Measurements from ENCODE around the gene NHSL2. TPM values are rescaled to one million over a fixed set of nuclear protein-coding genes. Genes with fewer than 3 reads are reported as not detected.

The NHSL2 gene
- total RNA-seq, 1 experiment from 2014 or later, result 0.58 TPM

DNA sequence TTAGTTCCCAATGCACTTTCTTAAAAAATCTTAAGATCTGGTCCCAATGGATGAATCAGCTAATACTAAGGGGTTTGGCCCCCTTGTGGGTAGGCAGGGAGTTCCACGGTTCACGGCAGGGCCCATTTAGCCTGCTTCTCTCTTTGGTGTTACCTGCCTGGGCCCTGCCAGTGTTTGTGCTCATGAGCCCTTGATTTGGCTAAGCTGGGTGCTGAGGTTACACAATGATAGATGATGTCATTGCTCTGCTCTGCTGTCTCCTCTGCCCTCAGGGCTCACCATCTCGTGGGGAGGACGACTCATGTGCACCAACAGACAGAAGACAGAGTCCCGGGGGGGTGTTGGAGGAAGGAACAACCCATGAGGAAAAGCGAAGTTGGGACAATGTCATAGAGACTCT, 196.7 kb downstream of the NHSL2 start:
- intact Hi-C loops (cut with micrococcal nuclease; ENCODE audit: unreplicated experiment), result no loop called here
- no peaks in the 10 kb centered on the region for H3K36me3 ChIP-seq (ENCODE audit: insufficient read depth, low read length, poor library complexity, severe bottlenecking)
- no peak overlapping the region for H3K27ac ChIP-seq (ENCODE audit: low read depth, low read length, poor library complexity, severe bottlenecking)
- DNase-seq (ENCODE audit: low spot score), result peak; percentile 30
- TF ChIP-seq, protein P1, sequence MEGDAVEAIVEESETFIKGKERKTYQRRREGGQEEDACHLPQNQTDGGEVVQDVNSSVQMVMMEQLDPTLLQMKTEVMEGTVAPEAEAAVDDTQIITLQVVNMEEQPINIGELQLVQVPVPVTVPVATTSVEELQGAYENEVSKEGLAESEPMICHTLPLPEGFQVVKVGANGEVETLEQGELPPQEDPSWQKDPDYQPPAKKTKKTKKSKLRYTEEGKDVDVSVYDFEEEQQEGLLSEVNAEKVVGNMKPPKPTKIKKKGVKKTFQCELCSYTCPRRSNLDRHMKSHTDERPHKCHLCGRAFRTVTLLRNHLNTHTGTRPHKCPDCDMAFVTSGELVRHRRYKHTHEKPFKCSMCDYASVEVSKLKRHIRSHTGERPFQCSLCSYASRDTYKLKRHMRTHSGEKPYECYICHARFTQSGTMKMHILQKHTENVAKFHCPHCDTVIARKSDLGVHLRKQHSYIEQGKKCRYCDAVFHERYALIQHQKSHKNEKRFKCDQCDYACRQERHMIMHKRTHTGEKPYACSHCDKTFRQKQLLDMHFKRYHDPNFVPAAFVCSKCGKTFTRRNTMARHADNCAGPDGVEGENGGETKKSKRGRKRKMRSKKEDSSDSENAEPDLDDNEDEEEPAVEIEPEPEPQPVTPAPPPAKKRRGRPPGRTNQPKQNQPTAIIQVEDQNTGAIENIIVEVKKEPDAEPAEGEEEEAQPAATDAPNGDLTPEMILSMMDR (conservative IDR thresholded peaks at IDR 0.05; ENCODE audit: low read depth, low read length), result no peak
- TF ChIP-seq EZH2 (IDR thresholded peaks at IDR 0.05; ENCODE audit: borderline replicate concordance, low read depth, low read length, poor library complexity, severe bottlenecking), result no peak
- no peaks in the 10 kb centered on the region for H3K4me1 ChIP-seq (ENCODE audit: insufficient read depth, low read length, poor library complexity, severe bottlenecking)
- ChIA-PET POLR2A (ENCODE audit: low non-redundant PET) (no interaction called here), CTCF (no interaction called here)
- no TSS peak for BruUV-seq (replicated peaks)
- H3K9me3 ChIP-seq (ENCODE audit: low read depth, low read length, poor library complexity, severe bottlenecking), result no peaks in the 10 kb centered on the region
- H3K27me3 ChIP-seq (replicated peaks; ENCODE audit: insufficient read depth, low read depth, low read length, poor library complexity), result peaks cover 4% of the 10 kb centered on the region
- no peak overlapping the region for H3K4me3 ChIP-seq (ENCODE audit: low read depth, low read length, poor library complexity, severe bottlenecking)

DNA sequence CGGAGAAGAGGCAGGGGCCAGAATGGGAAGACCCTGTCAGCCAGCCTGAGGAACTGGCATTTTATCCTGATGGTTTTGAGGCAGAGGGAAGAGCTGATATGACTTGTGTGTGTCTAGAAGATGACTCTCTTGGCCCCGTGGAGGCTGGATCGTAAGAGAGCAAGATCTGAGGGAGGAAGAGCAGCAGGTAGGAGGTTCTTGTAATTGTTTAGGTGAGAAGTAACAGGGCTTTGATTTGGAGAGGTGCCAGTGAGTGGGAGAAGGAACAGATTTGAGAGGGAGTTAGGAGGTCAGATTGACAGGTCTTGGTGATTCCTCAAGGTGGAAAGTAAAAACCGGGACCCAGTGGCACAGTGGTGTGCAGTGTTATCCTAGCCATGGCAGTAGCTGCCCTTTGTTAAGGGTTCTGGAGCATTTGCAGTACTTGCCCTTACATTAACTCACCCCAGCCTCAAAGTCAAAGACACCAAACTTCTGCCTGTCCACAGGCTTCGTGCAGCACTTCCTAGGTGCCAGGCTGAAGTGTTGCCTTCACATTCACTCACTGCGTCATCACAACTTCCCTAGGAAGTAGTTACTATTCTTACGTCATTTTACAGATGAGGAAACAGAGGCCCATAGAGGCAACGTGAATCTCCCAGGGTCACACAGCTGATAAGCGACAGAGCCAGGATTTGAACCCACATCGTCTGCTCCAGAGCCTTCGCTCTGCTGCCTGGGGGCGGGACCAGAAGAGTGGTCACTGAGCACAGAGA, 197.4 kb downstream of the NHSL2 start:
- TF ChIP-seq, protein P1 (conservative IDR thresholded peaks at IDR 0.05; ENCODE audit: low read depth, low read length), result no peak
- TF ChIP-seq EZH2 (IDR thresholded peaks at IDR 0.05; ENCODE audit: borderline replicate concordance, low read depth, low read length, poor library complexity, severe bottlenecking), result no peak
- H3K27me3 ChIP-seq (replicated peaks; ENCODE audit: insufficient read depth, low read depth, low read length, poor library complexity), result peaks cover 1% of the 10 kb centered on the region
- ChIA-PET POLR2A (ENCODE audit: low non-redundant PET) (no interaction called here), CTCF (no interaction called here)
- intact Hi-C loops (cut with micrococcal nuclease; ENCODE audit: unreplicated experiment), result no loop called here
- no peak for DNase-seq (ENCODE audit: low spot score)
- no peaks in the 10 kb centered on the region for H3K9me3 ChIP-seq (ENCODE audit: low read depth, low read length, poor library complexity, severe bottlenecking)
- no TSS peak for BruUV-seq (replicated peaks)
- no peaks in the 10 kb centered on the region for H3K36me3 ChIP-seq (ENCODE audit: insufficient read depth, low read length, poor library complexity, severe bottlenecking)
- H3K27ac ChIP-seq (ENCODE audit: low read depth, low read length, poor library complexity, severe bottlenecking), result no peak overlapping the region
- H3K4me3 ChIP-seq (ENCODE audit: low read depth, low read length, poor library complexity, severe bottlenecking), result no peak overlapping the region
- H3K4me1 ChIP-seq (ENCODE audit: insufficient read depth, low read length, poor library complexity, severe bottlenecking), result no peaks in the 10 kb centered on the region

GRCh38 chrX:72108666-72109065, 198.0 kb downstream of the NHSL2 start:
- no peaks in the 10 kb centered on the region for H3K27me3 ChIP-seq (replicated peaks; ENCODE audit: insufficient read depth, low read depth, low read length, poor library complexity)
- H3K9me3 ChIP-seq (ENCODE audit: low read depth, low read length, poor library complexity, severe bottlenecking), result no peaks in the 10 kb centered on the region
- H3K4me1 ChIP-seq (ENCODE audit: insufficient read depth, low read length, poor library complexity, severe bottlenecking), result peaks cover 2% of the 10 kb centered on the region
- CTCF ChIA-PET, result no interaction called here
- H3K27ac ChIP-seq (ENCODE audit: low read depth, low read length, poor library complexity, severe bottlenecking), result no peak overlapping the region
- no peak for DNase-seq (ENCODE audit: low spot score)
- TF ChIP-seq, protein P1 (conservative IDR thresholded peaks at IDR 0.05; ENCODE audit: low read depth, low read length), result no peak
- no peak for TF ChIP-seq EZH2 (IDR thresholded peaks at IDR 0.05; ENCODE audit: borderline replicate concordance, low read depth, low read length, poor library complexity, severe bottlenecking)
- intact Hi-C loops (cut with micrococcal nuclease; ENCODE audit: unreplicated experiment), result no loop called here
- BruUV-seq (replicated peaks), result no TSS peak
- POLR2A ChIA-PET (ENCODE audit: low non-redundant PET), result no interaction called here
- no peaks in the 10 kb centered on the region for H3K36me3 ChIP-seq (ENCODE audit: insufficient read depth, low read length, poor library complexity, severe bottlenecking)
- no peak overlapping the region for H3K4me3 ChIP-seq (ENCODE audit: low read depth, low read length, poor library complexity, severe bottlenecking)

Data from A673 (cell line).